ENCODE results near the gene PER3. TPM values are rescaled to one million over a fixed set of nuclear protein-coding genes. Genes with fewer than 3 reads are reported as not detected.

PER3 gene
- total and polyA plus RNA-seq, 2 of the 4 experiments (the other 2 are of a cell fraction): 3.4 to 4.2 TPM

GRCh38 chr1:7811476-7811875 lies 27.4 kb downstream of the PER3 start:
- H3K4me1 ChIP-seq (ENCODE audit: control insufficient read depth, insufficient read depth, low read length): peaks cover 2% of the 10 kb centered on the region; the same call in 1 of the 2 replicates
- H3K9me1 ChIP-seq (ENCODE audit: insufficient read depth, low read length): no peaks in the 10 kb centered on the region
- POLR2A ChIA-PET (ENCODE audit: unreplicated experiment): interaction anchor here (0.6 kb wide), 1 partner anchor 16 kb away, joined by 4 read pairs; no protein-coding TSS in a partner anchor
- H3K79me1 ChIP-seq (ENCODE audit: low read depth in 1 of 2, low read length in 2 of 2): no peaks in the 10 kb centered on the region
- dilution Hi-C loops (cut with HindIII; ENCODE audit: low sequenced_read_pairs, unreplicated experiment) (no loop called here), in situ Hi-C loops (cut with MboI; ENCODE audit: low sequenced_read_pairs) (no loop called here), intact Hi-C loops (cut with micrococcal nuclease) (no loop called here)
- no TSS peak for BruUV-seq (replicated peaks)
- H2BK120ac ChIP-seq (ENCODE audit: low read depth, low read length): no peak overlapping the region
- H4K91ac ChIP-seq (ENCODE audit: insufficient read depth, low read depth, low read length): no peak overlapping the region
- no peaks in the 10 kb centered on the region for H3K27me3 ChIP-seq (ENCODE audit: control insufficient read depth, insufficient read depth, low read length)
- H2BK5ac ChIP-seq (ENCODE audit: low read depth, low read length, poor library complexity, severe bottlenecking): no peak overlapping the region
- ATAC-seq (ENCODE audit: low read depth): no peak
- CTCF ChIA-PET: interaction anchor here (0.6 kb wide), 1 partner anchor 39 kb away, joined by 3 read pairs; no protein-coding TSS in a partner anchor
- H3K18ac ChIP-seq (ENCODE audit: low read depth, low read length): no peak overlapping the region
- no peak for TF ChIP-seq MXI1 (IDR thresholded peaks at IDR 0.05; ENCODE audit: borderline replicate concordance, low read depth, low read length)
- no peak for TF ChIP-seq BHLHE40 (IDR thresholded peaks at IDR 0.05; ENCODE audit: low read depth, low read length)
- TF ChIP-seq MAZ (IDR thresholded peaks at IDR 0.05; ENCODE audit: borderline replicate concordance, low read depth, low read length): no peak
- TF ChIP-seq CHD1 (IDR thresholded peaks at IDR 0.05; ENCODE audit: low read depth, low read length): no peak
- TF ChIP-seq SMC3 (IDR thresholded peaks at IDR 0.05; ENCODE audit: low read depth, low read length): no peak
- TF ChIP-seq NFE2L2 (IDR thresholded peaks at IDR 0.05; ENCODE audit: low read depth, low read length): no peak
- TF ChIP-seq FOS (IDR thresholded peaks at IDR 0.05; ENCODE audit: low read depth, low read length): no peak
- no peak for TF ChIP-seq RCOR1 (IDR thresholded peaks at IDR 0.05; ENCODE audit: insufficient replicate concordance, low read length)
- no peak for TF ChIP-seq CTCF (conservative IDR thresholded peaks at IDR 0.05; ENCODE audit: low read depth, low read length)
- no peak for TF ChIP-seq RAD21 (IDR thresholded peaks at IDR 0.05; ENCODE audit: low read length)
- TF ChIP-seq, protein P1, sequence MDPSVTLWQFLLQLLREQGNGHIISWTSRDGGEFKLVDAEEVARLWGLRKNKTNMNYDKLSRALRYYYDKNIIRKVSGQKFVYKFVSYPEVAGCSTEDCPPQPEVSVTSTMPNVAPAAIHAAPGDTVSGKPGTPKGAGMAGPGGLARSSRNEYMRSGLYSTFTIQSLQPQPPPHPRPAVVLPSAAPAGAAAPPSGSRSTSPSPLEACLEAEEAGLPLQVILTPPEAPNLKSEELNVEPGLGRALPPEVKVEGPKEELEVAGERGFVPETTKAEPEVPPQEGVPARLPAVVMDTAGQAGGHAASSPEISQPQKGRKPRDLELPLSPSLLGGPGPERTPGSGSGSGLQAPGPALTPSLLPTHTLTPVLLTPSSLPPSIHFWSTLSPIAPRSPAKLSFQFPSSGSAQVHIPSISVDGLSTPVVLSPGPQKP (IDR thresholded peaks at IDR 0.05; ENCODE audit: borderline replicate concordance, low read depth, low read length): no peak
- no peak for TF ChIP-seq RFX5 (IDR thresholded peaks at IDR 0.05; ENCODE audit: low read depth, low read length)
- no peak for TF ChIP-seq CEBPB (IDR thresholded peaks at IDR 0.05; ENCODE audit: low read depth, low read length)
- TF ChIP-seq USF2 (IDR thresholded peaks at IDR 0.05; ENCODE audit: low read depth, low read length): no peak
- TF ChIP-seq POLR2A (IDR thresholded peaks at IDR 0.05; ENCODE audit: low read depth, low read length): no peak
- H2BK20ac ChIP-seq (ENCODE audit: low read depth, low read length): no peak overlapping the region
- H3K56ac ChIP-seq (ENCODE audit: extremely low read depth, insufficient read depth, low read length): no peak overlapping the region
- no peak overlapping the region for H3K14ac ChIP-seq (replicated peaks; ENCODE audit: low read depth, low read length)
- no peak overlapping the region for H2AK5ac ChIP-seq (ENCODE audit: low read depth, low read length)
- H3K4me2 ChIP-seq (ENCODE audit: low read depth, low read length): no peak overlapping the region
- H4K5ac ChIP-seq (ENCODE audit: low read depth, low read length): no peak overlapping the region
- H3K4ac ChIP-seq (ENCODE audit: low read depth, low read length): no peak overlapping the region
- no peak for DNase-seq
- H2AK9ac ChIP-seq (replicated peaks; ENCODE audit: low read depth, low read length, poor library complexity): no peak overlapping the region
- no peak overlapping the region for H3K27ac ChIP-seq (ENCODE audit: insufficient read depth, low read length)
- H3K23ac ChIP-seq (ENCODE audit: low read depth, low read length): no peak overlapping the region
- peaks cover 13% of the 10 kb centered on the region for H3K36me3 ChIP-seq (ENCODE audit: control insufficient read depth, insufficient read depth, low read length)
- peaks cover 9% of the 10 kb centered on the region for H3K9me3 ChIP-seq (ENCODE audit: control insufficient read depth, insufficient read depth, low read length)
- no peak overlapping the region for H2AFZ ChIP-seq (replicated peaks; ENCODE audit: low read length, poor library complexity)
- no peak overlapping the region for H2BK15ac ChIP-seq (ENCODE audit: low read depth, low read length)
- 80% methylated on average over 1 of the region's 6 CpGs; no CpG with 5 or more reads in 1 of the 2 experiments for WGBS, 2 experiments (ENCODE audit: extremely low coverage in 2 of 2, insufficient read length in 1 of 2)
- H3K9ac ChIP-seq (ENCODE audit: low read depth, low read length): no peak overlapping the region
- H4K8ac ChIP-seq (ENCODE audit: low read depth in 2 of 2, low read length in 2 of 2): no peak overlapping the region
- H3K4me3 ChIP-seq (ENCODE audit: insufficient read depth, low read depth, low read length): no peak overlapping the region
- H4K20me1 ChIP-seq (ENCODE audit: insufficient read depth, low read length): no peaks in the 10 kb centered on the region
